Measurements from ENCODE around the gene DMRTA2. TPM values are rescaled to one million over a fixed set of nuclear protein-coding genes. Genes with fewer than 3 reads are reported as not detected.
A peak's percentile ranks its signal among the peaks of the same experiment; 100 is the strongest.

The DMRTA2 gene
- total and polyA plus RNA-seq, 11 donors = 0.10 TPM; not detected in 10

DNA sequence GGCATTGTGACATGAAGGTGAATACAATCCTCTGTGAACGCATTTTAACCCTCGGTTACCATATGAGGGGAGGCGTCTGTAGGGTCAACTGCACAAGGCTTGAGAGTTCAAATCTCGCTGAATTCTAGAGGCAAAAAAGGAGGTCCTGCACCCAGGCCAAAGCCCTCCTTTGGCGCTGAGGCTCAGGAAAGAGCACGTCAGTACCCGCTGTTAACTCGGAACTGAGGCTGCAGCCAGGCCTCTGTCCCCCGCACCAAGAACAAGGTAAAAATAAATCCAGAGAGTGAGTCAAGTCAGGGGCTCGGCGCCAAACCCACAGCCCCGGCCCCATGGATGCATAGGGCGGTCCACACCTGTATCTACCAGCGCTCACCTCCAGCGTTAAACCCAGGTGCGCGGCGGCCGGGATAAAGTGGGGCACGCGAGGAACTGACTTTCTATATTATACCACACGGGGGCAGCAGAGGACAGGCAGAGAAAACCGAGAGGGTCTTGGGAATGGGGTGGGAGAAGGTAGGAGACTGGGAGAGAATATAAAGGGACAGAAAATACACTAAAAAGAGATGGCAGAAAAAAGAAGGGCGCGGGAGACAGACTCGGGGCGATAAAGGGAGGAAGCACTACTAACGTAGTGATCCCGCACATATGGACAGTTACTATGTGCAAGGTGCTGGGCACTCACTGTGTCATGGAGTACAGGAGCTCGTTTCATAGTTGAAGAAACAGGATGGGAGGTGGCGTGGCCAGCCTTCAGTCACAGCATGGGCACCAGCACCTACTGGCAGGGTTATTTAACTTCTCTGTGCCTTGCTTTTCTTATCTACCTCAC, 54.9 kb downstream of the DMRTA2 start:
- WGBS, 4 donors = 14 to 17% (median 15%) methylated on average over 31 of the region's 31 CpGs
- intact Hi-C loops (cut with DNase I) = loop anchor here in 6 of 10 donors (2.0 to 10.0 kb wide), 5 partner anchors 334 to 819 kb away; no protein-coding TSS in a partner anchor
- no peak for DNase-seq

More for the DNA sequence above, 54.9 kb downstream of the DMRTA2 start:
- Histone ChIP-seq H3K27me3 (peaks cover 4 to 39% (median 10%) of the 10 kb centered on the region in 9 donors), H3K9me3 (peaks cover 0 to 7% (median 0%) of the 10 kb centered on the region in 12 donors), H3K36me3 (no peaks in the 10 kb centered on the region), H3K4me3 (no peak overlapping the region), H3K4me1 (peaks cover 0 to 5% (median 0%) of the 10 kb centered on the region in 12 donors), H3K27ac (no peak overlapping the region)
- peak in 3 of 4 donors; percentile 42 to 53 (median 52) for ATAC-seq
- TF ChIP-seq, protein P1, sequence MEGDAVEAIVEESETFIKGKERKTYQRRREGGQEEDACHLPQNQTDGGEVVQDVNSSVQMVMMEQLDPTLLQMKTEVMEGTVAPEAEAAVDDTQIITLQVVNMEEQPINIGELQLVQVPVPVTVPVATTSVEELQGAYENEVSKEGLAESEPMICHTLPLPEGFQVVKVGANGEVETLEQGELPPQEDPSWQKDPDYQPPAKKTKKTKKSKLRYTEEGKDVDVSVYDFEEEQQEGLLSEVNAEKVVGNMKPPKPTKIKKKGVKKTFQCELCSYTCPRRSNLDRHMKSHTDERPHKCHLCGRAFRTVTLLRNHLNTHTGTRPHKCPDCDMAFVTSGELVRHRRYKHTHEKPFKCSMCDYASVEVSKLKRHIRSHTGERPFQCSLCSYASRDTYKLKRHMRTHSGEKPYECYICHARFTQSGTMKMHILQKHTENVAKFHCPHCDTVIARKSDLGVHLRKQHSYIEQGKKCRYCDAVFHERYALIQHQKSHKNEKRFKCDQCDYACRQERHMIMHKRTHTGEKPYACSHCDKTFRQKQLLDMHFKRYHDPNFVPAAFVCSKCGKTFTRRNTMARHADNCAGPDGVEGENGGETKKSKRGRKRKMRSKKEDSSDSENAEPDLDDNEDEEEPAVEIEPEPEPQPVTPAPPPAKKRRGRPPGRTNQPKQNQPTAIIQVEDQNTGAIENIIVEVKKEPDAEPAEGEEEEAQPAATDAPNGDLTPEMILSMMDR (IDR thresholded peaks at IDR 0.05) = peak; percentile 54 to 82 (median 70)
- TF ChIP-seq POLR2A (IDR thresholded peaks at IDR 0.05) = no peak

Measured in heart left ventricle (tissue), 16 donors.